ENCODE results near the gene TEAD2. TPM values are rescaled to one million over a fixed set of nuclear protein-coding genes. Genes with fewer than 3 reads are reported as not detected.

TEAD2 gene
- total and polyA plus RNA-seq, 9 of the 15 experiments (the other 6 are each of a cell fraction or from before 2014, with no cell fraction given) = 1.6 to 27.0 (median 13.9) TPM

- peak; percentile 74 for TF ChIP-seq TOE1 (IDR thresholded peaks at IDR 0.05; ENCODE audit: borderline replicate concordance)
- no peak for TF ChIP-seq TOE1 (CRISPR knock-in tag; IDR thresholded peaks at IDR 0.05; ENCODE audit: borderline replicate concordance, low read depth)
- no peak for TF ChIP-seq POLR2AphosphoS5 (IDR thresholded peaks at IDR 0.05; ENCODE audit: control insufficient read depth, insufficient read depth, low read depth, low read length)
- TF ChIP-seq HMGXB4 (CRISPR knock-in tag; IDR thresholded peaks at IDR 0.05) = no peak
- 0 out of 2 replicates have a peak, but pooled peaks have one; percentile 56 for TF ChIP-seq TARDBP (IDR thresholded peaks at IDR 0.05)
- no peak for TF ChIP-seq GMEB1 (CRISPR knock-in tag; IDR thresholded peaks at IDR 0.05)
- TF ChIP-seq CCAR2 (IDR thresholded peaks at IDR 0.05; ENCODE audit: low read depth, low read length) = no peak
- no peak for TF ChIP-seq ZSCAN29 (IDR thresholded peaks at IDR 0.05)
- TF ChIP-seq ZBTB7A (IDR thresholded peaks at IDR 0.05; ENCODE audit: borderline replicate concordance, control insufficient read depth, low read depth, low read length) = 0 out of 2 replicates have a peak, but pooled peaks have one; percentile 15
- TF ChIP-seq SMARCE1 (IDR thresholded peaks at IDR 0.05) = 0 out of 2 replicates have a peak, but pooled peaks have one; percentile 32
- TF ChIP-seq USF2 (CRISPR knock-in tag; IDR thresholded peaks at IDR 0.05) = no peak
- 0 out of 2 replicates have a peak, but pooled peaks have one; percentile 23 for TF ChIP-seq ZNF512 (tag; IDR thresholded peaks at IDR 0.05)
- TF ChIP-seq ZNF280A (IDR thresholded peaks at IDR 0.05; ENCODE audit: low read depth, partially characterized antibody) = peak; percentile 76
- TF ChIP-seq SRSF1 (IDR thresholded peaks at IDR 0.05; ENCODE audit: low read depth, low read length) = no peak
- TF ChIP-seq HCFC1 (IDR thresholded peaks at IDR 0.05; ENCODE audit: low read depth, low read length) = peak; percentile 40; the same call in 1 of the 2 replicates
- no peak for TF ChIP-seq ZNF785 (CRISPR knock-in tag; IDR thresholded peaks at IDR 0.05)
- 0 out of 4 replicates have a peak, but pooled peaks of 1 of the 2 experiments have one; percentile 79 for TF ChIP-seq MCM7 (IDR thresholded peaks at IDR 0.05)
- TF ChIP-seq ATF2 (CRISPR knock-in tag; IDR thresholded peaks at IDR 0.05) = no peak
These were observed 29.6 kb upstream of the TEAD2 start (continued) for GRCh38 chr19:49391581-49392399.

All from K562 (cell line).